Mesothelial cell of epicardium (in vitro differentiated cells): ENCODE data around the gene GLIPR1L2. TPM values are rescaled to one million over a fixed set of nuclear protein-coding genes. Genes with fewer than 3 reads are reported as not detected.

Source experiments
- DNase-seq, 2 experiments: peaks; one replicate each; pipeline ENCODE4 v3.0.0; 2021; ENCODE audit warnings: low spot score in 2 of 2; ENCODE audit not compliant: unreplicated experiment in 2 of 2
- H3K27ac Mint-ChIP-seq: 2 replicates; pipeline ENCODE4 v1.8.0; 2021; ENCODE audit warnings: mixed read lengths
- H3K27me3 Mint-ChIP-seq: 2 replicates; pipeline ENCODE4 v1.8.0; 2021; ENCODE audit warnings: low read depth, mixed read lengths
- H3K36me3 Mint-ChIP-seq: 2 replicates; pipeline ENCODE4 v1.8.0; 2021; ENCODE audit warnings: mixed read lengths
- H3K4me1 Mint-ChIP-seq: 2 replicates; pipeline ENCODE4 v1.8.0; 2021; ENCODE audit warnings: mixed read lengths
- H3K4me3 Mint-ChIP-seq: 2 replicates; pipeline ENCODE4 v1.8.0; 2021; ENCODE audit warnings: mild to moderate bottlenecking, moderate library complexity, mixed read lengths
- H3K9me3 Mint-ChIP-seq: 2 replicates; pipeline ENCODE4 v1.8.0; 2021; ENCODE audit warnings: mixed read lengths
- total RNA-seq: library from RNA; stranded (reverse); gene quantifications from 3 replicates; pipeline ENCODE4 v1.2.1, GENCODE V29; 2021
- TF ChIP-seq, protein P1 (sequence below): fragments of 200-600 bp; sonication (generic); IDR thresholded peaks from one replicate; pipeline ENCODE4 v1.5.0; 2021; ENCODE audit warnings: antibody characterized with exemption; ENCODE audit not compliant: unreplicated experiment

The GLIPR1L2 gene
- total RNA-seq, 1 donor from 2014 or later = 0.89 TPM

DNA sequence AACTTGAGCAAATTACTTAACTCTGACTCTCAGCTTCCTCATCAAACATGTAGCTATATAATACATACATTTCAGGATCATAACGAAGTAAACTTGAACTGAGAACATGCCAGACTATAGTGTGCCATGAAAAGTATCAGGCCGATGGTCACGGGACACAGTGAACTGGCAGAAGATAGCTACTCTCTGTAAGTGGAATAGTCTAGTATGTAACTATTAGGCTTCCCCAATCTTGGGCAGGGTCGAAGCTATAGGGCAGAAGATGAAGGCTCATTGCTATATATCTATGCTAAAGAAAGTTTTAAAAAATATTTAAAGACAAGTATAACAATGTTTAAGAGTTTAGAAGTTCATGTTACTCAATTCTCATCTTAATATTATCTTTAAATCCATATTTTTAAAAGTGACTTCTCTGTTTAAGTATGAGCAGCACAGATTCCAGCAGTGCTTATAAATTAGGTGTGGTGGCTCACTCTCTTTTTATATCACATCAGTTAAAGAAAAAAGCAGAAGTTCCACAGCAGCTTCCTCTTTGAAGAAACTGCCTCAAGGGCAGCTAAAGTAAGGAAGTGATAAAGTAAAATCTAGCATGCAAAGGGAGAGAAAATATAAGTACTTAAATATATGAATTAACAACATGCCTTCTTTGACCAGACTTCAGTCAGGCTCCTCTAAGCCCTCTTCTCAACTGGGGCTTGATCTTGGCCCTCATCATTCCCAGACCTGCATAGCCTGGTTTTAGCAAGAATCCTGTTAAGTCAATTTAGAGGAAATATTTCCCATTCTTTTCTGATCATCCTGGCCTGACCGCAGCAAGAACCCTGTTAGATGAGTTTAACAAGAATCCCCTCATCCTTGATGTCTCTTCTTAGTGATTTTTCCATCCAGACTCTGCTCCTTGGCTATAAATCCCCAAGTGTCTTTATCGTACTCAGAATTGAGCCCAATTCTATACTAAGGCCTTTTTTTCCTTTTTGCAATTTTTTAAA lies 81.3 kb downstream of the GLIPR1L2 start:
- H3K27me3 Mint-ChIP-seq = no peaks in the 10 kb centered on the region
- H3K9me3 Mint-ChIP-seq = no peaks in the 10 kb centered on the region
- peaks cover 5% of the 10 kb centered on the region for H3K4me1 Mint-ChIP-seq
- TF ChIP-seq, protein P1, sequence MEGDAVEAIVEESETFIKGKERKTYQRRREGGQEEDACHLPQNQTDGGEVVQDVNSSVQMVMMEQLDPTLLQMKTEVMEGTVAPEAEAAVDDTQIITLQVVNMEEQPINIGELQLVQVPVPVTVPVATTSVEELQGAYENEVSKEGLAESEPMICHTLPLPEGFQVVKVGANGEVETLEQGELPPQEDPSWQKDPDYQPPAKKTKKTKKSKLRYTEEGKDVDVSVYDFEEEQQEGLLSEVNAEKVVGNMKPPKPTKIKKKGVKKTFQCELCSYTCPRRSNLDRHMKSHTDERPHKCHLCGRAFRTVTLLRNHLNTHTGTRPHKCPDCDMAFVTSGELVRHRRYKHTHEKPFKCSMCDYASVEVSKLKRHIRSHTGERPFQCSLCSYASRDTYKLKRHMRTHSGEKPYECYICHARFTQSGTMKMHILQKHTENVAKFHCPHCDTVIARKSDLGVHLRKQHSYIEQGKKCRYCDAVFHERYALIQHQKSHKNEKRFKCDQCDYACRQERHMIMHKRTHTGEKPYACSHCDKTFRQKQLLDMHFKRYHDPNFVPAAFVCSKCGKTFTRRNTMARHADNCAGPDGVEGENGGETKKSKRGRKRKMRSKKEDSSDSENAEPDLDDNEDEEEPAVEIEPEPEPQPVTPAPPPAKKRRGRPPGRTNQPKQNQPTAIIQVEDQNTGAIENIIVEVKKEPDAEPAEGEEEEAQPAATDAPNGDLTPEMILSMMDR = no peak
- no peak overlapping the region for H3K27ac Mint-ChIP-seq
- no peak for DNase-seq
- H3K36me3 Mint-ChIP-seq = no peaks in the 10 kb centered on the region
- no peak overlapping the region for H3K4me3 Mint-ChIP-seq

DNA sequence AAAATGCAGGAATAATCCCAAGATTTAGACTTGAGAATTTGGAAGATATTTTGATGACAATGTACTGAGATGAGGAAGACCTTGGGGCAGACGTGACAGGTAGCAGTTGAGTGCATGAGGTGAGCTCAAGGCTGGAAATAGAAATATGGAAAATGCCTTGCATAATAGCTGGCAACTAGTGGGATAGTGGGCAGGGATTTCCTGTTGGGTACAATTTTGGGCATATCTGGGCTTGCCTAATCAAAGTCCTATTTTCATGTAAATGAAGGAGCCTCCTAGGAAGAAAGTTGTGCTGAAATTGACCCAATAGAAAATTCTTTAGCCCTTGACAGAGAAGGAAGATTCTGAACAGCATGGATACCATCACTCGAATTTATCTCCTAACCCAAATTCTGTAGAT lies 83.2 kb downstream of the GLIPR1L2 start:
- no peak overlapping the region for H3K4me3 Mint-ChIP-seq
- TF ChIP-seq, protein P1 = no peak
- peaks cover 5% of the 10 kb centered on the region for H3K4me1 Mint-ChIP-seq
- H3K27ac Mint-ChIP-seq = no peak overlapping the region
- H3K9me3 Mint-ChIP-seq = no peaks in the 10 kb centered on the region
- no peaks in the 10 kb centered on the region for H3K27me3 Mint-ChIP-seq
- H3K36me3 Mint-ChIP-seq = no peaks in the 10 kb centered on the region
- DNase-seq = no peak

DNA sequence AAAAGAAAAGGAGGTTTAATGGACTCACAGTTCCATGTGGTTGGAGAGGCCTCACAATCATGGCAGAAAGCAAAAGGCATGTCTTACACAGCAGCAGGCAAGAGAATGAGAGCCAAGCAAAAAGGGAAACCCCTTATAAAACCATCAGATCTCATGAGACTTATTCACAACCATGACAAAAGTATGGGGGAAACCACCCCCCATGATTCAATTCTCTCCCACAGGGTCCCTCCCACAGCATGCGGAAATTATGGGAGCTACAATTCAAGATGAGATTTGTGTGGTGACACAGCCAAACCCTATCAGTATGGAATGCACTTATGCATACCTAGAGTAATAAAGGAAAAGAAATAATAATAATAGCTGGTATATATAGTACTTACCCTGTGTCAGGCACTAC lies 85.2 kb downstream of the GLIPR1L2 start:
- H3K4me1 Mint-ChIP-seq = peaks cover 22% of the 10 kb centered on the region
- H3K36me3 Mint-ChIP-seq = no peaks in the 10 kb centered on the region
- TF ChIP-seq, protein P1 = no peak
- H3K27me3 Mint-ChIP-seq = no peaks in the 10 kb centered on the region
- no peak overlapping the region for H3K4me3 Mint-ChIP-seq
- H3K9me3 Mint-ChIP-seq = no peaks in the 10 kb centered on the region
- no peak overlapping the region for H3K27ac Mint-ChIP-seq
- no peak for DNase-seq

DNA sequence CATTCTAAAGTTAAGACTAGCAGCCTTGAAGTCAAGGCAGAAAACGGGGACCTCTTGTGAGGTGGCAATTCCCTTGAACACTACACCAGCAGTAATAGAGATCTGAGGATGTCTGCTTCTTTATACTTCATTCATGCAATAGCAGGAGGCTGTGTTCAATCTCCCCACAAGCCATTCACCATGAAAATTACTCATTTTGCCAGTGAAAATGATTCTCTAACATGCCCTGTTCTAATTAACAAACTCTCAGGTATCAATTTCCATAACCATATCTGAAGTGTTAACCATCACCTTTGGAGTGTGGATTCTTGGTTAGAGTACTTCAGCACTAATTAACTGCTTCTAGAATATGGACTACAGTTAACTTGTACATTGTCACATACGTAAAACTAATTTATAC lies 86.2 kb downstream of the GLIPR1L2 start:
- H3K27ac Mint-ChIP-seq = no peak overlapping the region
- H3K4me1 Mint-ChIP-seq = peaks cover 31% of the 10 kb centered on the region
- no peaks in the 10 kb centered on the region for H3K27me3 Mint-ChIP-seq
- H3K4me3 Mint-ChIP-seq = no peak overlapping the region
- H3K9me3 Mint-ChIP-seq = no peaks in the 10 kb centered on the region
- H3K36me3 Mint-ChIP-seq = no peaks in the 10 kb centered on the region
- TF ChIP-seq, protein P1 = no peak
- no peak for DNase-seq

DNA sequence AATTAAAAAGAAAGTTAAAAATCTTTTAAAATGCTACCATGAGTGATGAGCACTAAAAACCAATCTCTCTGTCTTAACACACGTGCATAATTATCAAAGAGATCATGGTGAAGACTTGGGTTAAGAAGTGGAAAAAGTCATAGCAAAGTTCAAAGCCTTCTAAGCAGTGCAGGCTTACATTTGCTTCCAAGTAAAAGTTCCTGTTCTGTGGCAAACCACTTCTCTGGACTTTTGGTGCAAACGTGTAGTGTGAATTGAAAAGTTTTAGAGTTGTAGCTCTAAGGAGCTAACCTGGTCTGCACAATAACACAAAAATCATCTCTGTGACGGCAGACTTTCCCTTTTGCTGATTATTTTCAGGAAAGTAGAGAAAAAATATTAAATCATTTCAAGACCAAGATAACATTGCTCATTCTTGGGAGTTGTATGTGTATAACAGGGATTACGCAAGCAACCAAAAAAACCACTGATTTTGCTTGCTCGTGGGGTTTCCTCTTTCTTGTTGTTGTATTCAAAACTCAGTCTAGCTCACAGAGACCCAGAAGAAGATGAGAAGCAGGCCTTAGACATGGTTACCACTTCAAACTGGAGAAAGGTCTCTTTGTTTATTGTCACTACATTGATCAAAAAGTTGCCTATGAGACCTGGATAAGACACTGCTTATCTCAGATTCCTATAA lies 87.4 kb downstream of the GLIPR1L2 start:
- Mint-ChIP-seq H3K9me3 (no peaks in the 10 kb centered on the region), H3K27ac (peak overlapping the region; percentile 45), H3K4me1 (peaks cover 29% of the 10 kb centered on the region), H3K4me3 (no peak overlapping the region), H3K36me3 (no peaks in the 10 kb centered on the region), H3K27me3 (no peaks in the 10 kb centered on the region)
- TF ChIP-seq, protein P1 = no peak
- DNase-seq = no peak
